HG02642 (cell line): Measurements from ENCODE around the gene NPY1R.

Source experiments
- ATAC-seq: cut with Tn5 transposase; IDR thresholded peaks from one replicate; pipeline ENCODE4 v1.9.1; 2021; ENCODE audit warnings: mild to moderate bottlenecking; ENCODE audit not compliant: unreplicated experiment, poor library complexity

Gene NPY1R

DNA sequence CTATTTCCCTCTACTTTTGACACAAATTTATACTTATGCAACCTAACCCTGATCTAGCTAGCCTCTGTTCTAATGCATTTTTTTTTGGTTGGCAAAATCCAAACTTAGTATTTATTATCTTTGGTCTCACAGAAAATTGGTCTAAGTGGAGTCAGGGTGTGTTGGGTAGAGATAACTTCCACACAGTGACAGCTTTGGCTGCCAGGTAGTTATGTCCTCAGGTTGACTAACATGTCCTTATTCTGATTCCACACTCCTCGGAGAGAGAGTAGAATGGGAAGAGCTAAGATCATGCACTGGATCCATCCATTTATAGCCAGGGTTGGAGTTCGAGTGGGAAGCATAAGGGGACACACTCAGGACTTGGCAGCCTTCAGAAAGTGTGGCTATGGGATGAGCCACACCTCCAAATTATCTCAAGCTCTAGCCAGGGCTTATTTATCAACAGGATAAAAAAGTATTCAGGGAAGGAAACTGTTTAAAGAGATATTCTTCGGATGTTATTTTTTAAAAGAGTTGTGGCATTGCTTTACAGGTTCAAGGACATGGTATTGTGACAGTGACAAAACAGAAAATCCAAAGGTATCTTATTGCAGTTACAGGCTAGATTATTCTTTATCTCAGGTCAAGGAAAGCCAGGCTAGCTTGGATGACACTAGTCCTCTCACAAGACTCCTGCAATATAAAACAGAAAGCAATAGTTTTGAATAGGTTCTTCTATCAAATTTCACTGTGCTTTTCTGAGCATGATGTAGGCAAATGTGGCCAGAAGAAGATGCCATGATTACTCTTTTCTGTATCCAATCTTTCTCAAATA, 51.5 kb downstream of the NPY1R start:
- no peak for ATAC-seq

DNA sequence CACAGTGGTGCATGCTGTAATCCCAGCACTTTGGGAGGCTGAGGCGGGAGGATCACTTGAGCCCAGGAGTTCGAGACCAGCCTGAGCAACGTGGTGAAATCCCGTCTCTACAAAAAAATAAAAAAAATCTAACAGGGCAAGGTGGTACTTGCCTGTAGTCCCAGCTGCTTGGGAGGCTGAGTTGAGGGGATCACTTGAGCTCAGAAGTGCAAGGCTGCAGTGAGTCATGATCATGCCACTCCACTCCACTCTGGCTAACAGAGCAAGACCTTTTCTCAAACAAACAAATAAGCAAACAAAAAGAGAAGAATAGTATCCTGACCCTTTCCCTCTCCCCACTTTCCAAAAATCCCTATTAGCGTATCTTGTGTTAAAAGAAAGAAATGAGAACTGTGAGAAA, 52.7 kb downstream of the NPY1R start:
- ATAC-seq: no peak

GRCh38 chr4:163274861-163275260, 57.5 kb downstream of the NPY1R start:
- no peak for ATAC-seq
